Spleen (tissue), 11 donors: ENCODE results near the gene FOXQ1. TPM values are rescaled to one million over a fixed set of nuclear protein-coding genes. Genes with fewer than 3 reads are reported as not detected.

Experiments
- DNase-seq: peaks from one replicate; pipeline ENCODE4 v3.0.0-alpha.2; 2020
- H3K27ac ChIP-seq, 8 donors: fragments of 200-600 bp; sonication (generic) in 7 of 8; 1 replicate in 4 of 8; 2 replicates in 4 of 8; pipeline versions ENCODE4 v1.5.0 to v1.8.0; 2016 to 2021; ENCODE audit warnings: inconsistent platforms in 4 of 8, mild to moderate bottlenecking in 4 of 8, moderate library complexity in 1 of 8
- H3K27me3 ChIP-seq, 7 donors: fragments of 200-600 bp; sonication (generic) in 6 of 7; replicated peaks in 1 of 7; 1 replicate in 4 of 7; 2 replicates in 3 of 7; pipeline versions ENCODE4 v1.5.0 to v1.8.0; 2016 to 2021; ENCODE audit warnings: inconsistent platforms in 3 of 7, mild to moderate bottlenecking in 1 of 7
- H3K36me3 ChIP-seq, 6 donors: fragments of 200-600 bp; sonication (generic) in 5 of 6; 1 replicate in 4 of 6; 2 replicates in 2 of 6; pipeline versions ENCODE4 v1.5.0 to v1.8.0; 2016 to 2021; ENCODE audit warnings: inconsistent platforms in 2 of 6
- H3K4me1 ChIP-seq, 6 donors: fragments of 200-600 bp; sonication (generic) in 5 of 6; 1 replicate in 3 of 6; 2 replicates in 3 of 6; pipeline versions ENCODE4 v1.5.0 to v1.8.0; 2016 to 2021; ENCODE audit warnings: inconsistent platforms in 3 of 6
- H3K4me3 ChIP-seq, 8 donors: fragments of 200-600 bp; sonication (generic) in 7 of 8; 1 replicate in 4 of 8; 2 replicates in 4 of 8; pipeline versions ENCODE4 v1.5.0 to v1.8.0; 2016 to 2021; ENCODE audit warnings: inconsistent platforms in 4 of 8, mild to moderate bottlenecking in 4 of 8, moderate library complexity in 2 of 8
- H3K9me3 ChIP-seq, 8 donors: fragments of 200-600 bp; sonication (generic) in 7 of 8; 1 replicate in 4 of 8; 2 replicates in 4 of 8; pipeline versions ENCODE4 v1.5.0 to v1.8.0; 2016 to 2021; ENCODE audit warnings: inconsistent platforms in 4 of 8
- CTCF ChIP-seq, 11 experiments: fragments of 200-600 bp in 7 of 11; fragments of 450-650 bp in 4 of 11; sonication (generic) in 4 of 11; IDR thresholded peaks in 8 of 11; conservative IDR thresholded peaks in 3 of 11; 1 replicate in 7 of 11; 2 replicates in 4 of 11; pipeline versions ENCODE4 v1.4.0 to v1.8.0; 2016 to 2021; ENCODE audit warnings: antibody characterized with exemption in 11 of 11, inconsistent platforms in 4 of 11, mild to moderate bottlenecking in 1 of 11
- POLR2A ChIP-seq, 3 donors: fragments of 450-650 bp; IDR thresholded peaks; one replicate each; pipeline ENCODE4 v1.5.1; 2017; ENCODE audit warnings: antibody characterized with exemption in 3 of 3, mild to moderate bottlenecking in 1 of 3
- POLR2AphosphoS5 ChIP-seq, 3 donors: sonication (generic); formaldehyde crosslinking; IDR thresholded peaks; one replicate each; pipeline ENCODE4 v1.5.1; 2017; ENCODE audit warnings: antibody characterized with exemption in 3 of 3
- WGBS, 5 donors: extraction: QIAGEN DNeasy Blood & Tissue Kit in 3 of 5; methylation state at CpG; one replicate each; pipeline versions ENCODE4 v1.1.5 to v1.1.7; 2013 to 2018; 5-methylcytosine and 5-hydroxymethylcytosine counted together
- intact Hi-C: fragments of 100-400 bp; cut with DNase I; formaldehyde crosslinking; loops from one replicate; pipeline ENCODE4 v1.15.0; 2023; ENCODE audit warnings: low total_unique reads
- polyA plus RNA-seq, 3 donors: library from polyadenylated mRNA; stranded (reverse); fragments of 200-250 nt; gene quantifications; one replicate each; pipeline ENCODE4 v1.2.1, GENCODE V29; 2013
- total RNA-seq, 7 donors: library from RNA; depleted of rRNA in 3 of 7; stranded (reverse); fragments of >200 nt in 3 of 7; fragmentation: NEBNext Ultra II Directional in 4 of 7; extraction: Animal tissue kit (Norgen Biotek cat#: 25700) in 4 of 7; gene quantifications; one replicate each; pipeline versions ENCODE4 v1.1.0 to v1.2.1, GENCODE V29; 2016 to 2021
- donor health status: healthy with polysubstance abuse.
- donor health status: DM: no; HTN: no; CAD: no; lungs with moderate emphysema.
- donor health status: DM: no; HTN: no; CAD: no.
- donor health status: Bipolar disorder and iron deficiency.
- donor health status: healthy.
- donor health status: DM: no; HTN: no; CAD: no.
- donor health status: DM: yes; HTN: yes; CAD: no.

The FOXQ1 gene
- total and polyA plus RNA-seq, 10 donors: 0.10 to 0.33 (median 0.17) TPM; not detected in 4

- intact Hi-C loops: no loop called here
- TF ChIP-seq POLR2A (IDR thresholded peaks at IDR 0.05): no peak
- TF ChIP-seq CTCF (IDR thresholded peaks at IDR 0.05 in 8 of 11, conservative IDR thresholded peaks at IDR 0.05 in 3 of 11): no peak
- TF ChIP-seq POLR2AphosphoS5 (IDR thresholded peaks at IDR 0.05): no peak
- no peaks in the 10 kb centered on the region for H3K4me1 ChIP-seq
- H3K27ac ChIP-seq: no peak overlapping the region
- H3K4me3 ChIP-seq: no peak overlapping the region
- H3K27me3 ChIP-seq: peaks cover 0 to 68% (median 0%) of the 10 kb centered on the region in 7 donors
- peaks cover 3 to 40% (median 30%) of the 10 kb centered on the region in 8 donors for H3K9me3 ChIP-seq
- no peaks in the 10 kb centered on the region for H3K36me3 ChIP-seq
- no peak for DNase-seq
Observed at GRCh38 chr6:1346101-1346500, 34.2 kb downstream of the FOXQ1 start.

GRCh38 chr6:1346558-1347091 is 34.7 kb downstream of the FOXQ1 start:
- Histone ChIP-seq H3K27ac (no peak overlapping the region), H3K4me1 (no peaks in the 10 kb centered on the region), H3K9me3 (peaks cover 3 to 46% (median 35%) of the 10 kb centered on the region in 8 donors), H3K27me3 (peaks cover 0 to 63% (median 0%) of the 10 kb centered on the region in 7 donors), H3K36me3 (no peaks in the 10 kb centered on the region), H3K4me3 (no peak overlapping the region)
- intact Hi-C loops: no loop called here
- TF ChIP-seq POLR2A (IDR thresholded peaks at IDR 0.05) (no peak), POLR2AphosphoS5 (IDR thresholded peaks at IDR 0.05) (no peak), CTCF (IDR thresholded peaks at IDR 0.05 in 8 of 11, conservative IDR thresholded peaks at IDR 0.05 in 3 of 11) (no peak)
- 77 to 88% (median 84%) methylated on average over 5 of the region's 5 CpGs for WGBS, 5 donors
- no peak for DNase-seq

GRCh38 chr6:1347161-1347560 is 35.3 kb downstream of the FOXQ1 start:
- H3K9me3 ChIP-seq: peaks cover 3 to 51% (median 40%) of the 10 kb centered on the region in 8 donors
- no peak for DNase-seq
- no peak overlapping the region for H3K27ac ChIP-seq
- TF ChIP-seq CTCF (IDR thresholded peaks at IDR 0.05 in 8 of 11, conservative IDR thresholded peaks at IDR 0.05 in 3 of 11) (no peak), POLR2AphosphoS5 (IDR thresholded peaks at IDR 0.05) (no peak), POLR2A (IDR thresholded peaks at IDR 0.05) (no peak)
- H3K4me3 ChIP-seq: no peak overlapping the region
- intact Hi-C loops: no loop called here
- peaks cover 0 to 64% (median 0%) of the 10 kb centered on the region in 7 donors for H3K27me3 ChIP-seq
- no peaks in the 10 kb centered on the region for H3K36me3 ChIP-seq
- no peaks in the 10 kb centered on the region for H3K4me1 ChIP-seq
- 74 to 88% (median 81%) methylated on average over 3 of the region's 3 CpGs for WGBS, 5 donors

GRCh38 chr6:1348675-1349074 is 36.8 kb downstream of the FOXQ1 start:
- intact Hi-C loops: no loop called here
- WGBS, 5 donors: 47 to 76% (median 58%) methylated on average over 1 of the region's 1 CpG
- Histone ChIP-seq H3K27ac (no peak overlapping the region), H3K4me3 (no peak overlapping the region), H3K4me1 (no peaks in the 10 kb centered on the region), H3K36me3 (no peaks in the 10 kb centered on the region), H3K27me3 (peaks cover 0 to 71% (median 0%) of the 10 kb centered on the region in 7 donors), H3K9me3 (peaks cover 3 to 58% (median 49%) of the 10 kb centered on the region in 8 donors)
- no peak for TF ChIP-seq POLR2AphosphoS5 (IDR thresholded peaks at IDR 0.05)
- TF ChIP-seq CTCF (IDR thresholded peaks at IDR 0.05 in 8 of 11, conservative IDR thresholded peaks at IDR 0.05 in 3 of 11): no peak
- TF ChIP-seq POLR2A (IDR thresholded peaks at IDR 0.05): no peak
- no peak for DNase-seq
